Progenitor cell of endocrine pancreas (in vitro differentiated cells): ENCODE data around the gene OR2T12. TPM values are rescaled to one million over a fixed set of nuclear protein-coding genes. Genes with fewer than 3 reads are reported as not detected.
"Not testable (repeated sequence)": the region's sequence is repeated elsewhere in the genome, so short reads cannot be mapped to it uniquely, and the experiment has no call there.

ENCODE experiments used
- DNase-seq: peaks from one replicate; pipeline ENCODE4 v3.0.0; 2021; ENCODE audit warnings: low spot score; ENCODE audit not compliant: unreplicated experiment
- H3K27ac Mint-ChIP-seq: 2 replicates; pipeline ENCODE4 v1.8.0; 2021; ENCODE audit warnings: mild to moderate bottlenecking, moderate library complexity, mixed read lengths
- H3K27me3 Mint-ChIP-seq: 2 replicates; pipeline ENCODE4 v1.8.0; 2021; ENCODE audit warnings: mixed read lengths
- H3K36me3 Mint-ChIP-seq: 2 replicates; pipeline ENCODE4 v1.8.0; 2022; ENCODE audit warnings: mixed read lengths; ENCODE audit not compliant: insufficient read depth
- H3K4me1 Mint-ChIP-seq: 2 replicates; pipeline ENCODE4 v1.8.0; 2021; ENCODE audit warnings: low read depth, mixed read lengths
- H3K4me3 Mint-ChIP-seq: 2 replicates; pipeline ENCODE4 v1.8.0; 2021; ENCODE audit warnings: low read depth, mild to moderate bottlenecking, moderate library complexity, mixed read lengths
- H3K9me3 Mint-ChIP-seq: 2 replicates; pipeline ENCODE4 v1.8.0; 2021; ENCODE audit warnings: low read depth, mixed read lengths
- total RNA-seq: library from RNA; stranded (reverse); gene quantifications from 2 replicates; pipeline ENCODE4 v1.2.1, GENCODE V29; 2021
- TF ChIP-seq, protein P1 (sequence below): fragments of 200-600 bp; sonication (generic); IDR thresholded peaks from one replicate; pipeline ENCODE4 v1.5.0; 2021; ENCODE audit warnings: antibody characterized with exemption, mild to moderate bottlenecking; ENCODE audit not compliant: unreplicated experiment

Gene OR2T12
- total RNA-seq, 1 donor from 2014 or later, result not detected

DNA sequence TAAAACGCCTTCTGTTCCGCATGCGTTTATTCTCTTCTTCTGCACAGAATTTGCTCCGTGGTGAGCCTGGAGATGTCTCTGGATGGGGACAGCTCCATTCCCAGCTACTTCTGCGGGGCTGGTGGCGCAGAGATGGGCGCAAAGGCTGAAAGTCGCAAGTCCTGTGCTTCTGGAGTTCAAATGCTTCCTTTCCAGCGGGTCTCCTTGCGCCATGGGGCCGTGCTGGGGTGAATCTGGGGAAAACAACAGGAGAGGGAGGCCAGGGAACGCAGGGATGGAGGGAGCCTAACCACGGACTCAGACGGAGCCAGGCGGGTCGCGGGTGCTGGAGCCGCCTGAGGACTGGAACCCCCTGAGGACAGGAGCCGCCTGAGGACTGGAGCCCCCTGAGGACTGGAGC is 2.9 kb upstream of the OR2T12 start:
- Mint-ChIP-seq H3K36me3 (no peaks in the 10 kb centered on the region), H3K27me3 (no peaks in the 10 kb centered on the region), H3K27ac (no peak overlapping the region), H3K4me3 (no peak overlapping the region), H3K9me3 (peaks cover 60% of the 10 kb centered on the region), H3K4me1 (no peaks in the 10 kb centered on the region)
- DNase-seq, result no peak
- TF ChIP-seq, protein P1, sequence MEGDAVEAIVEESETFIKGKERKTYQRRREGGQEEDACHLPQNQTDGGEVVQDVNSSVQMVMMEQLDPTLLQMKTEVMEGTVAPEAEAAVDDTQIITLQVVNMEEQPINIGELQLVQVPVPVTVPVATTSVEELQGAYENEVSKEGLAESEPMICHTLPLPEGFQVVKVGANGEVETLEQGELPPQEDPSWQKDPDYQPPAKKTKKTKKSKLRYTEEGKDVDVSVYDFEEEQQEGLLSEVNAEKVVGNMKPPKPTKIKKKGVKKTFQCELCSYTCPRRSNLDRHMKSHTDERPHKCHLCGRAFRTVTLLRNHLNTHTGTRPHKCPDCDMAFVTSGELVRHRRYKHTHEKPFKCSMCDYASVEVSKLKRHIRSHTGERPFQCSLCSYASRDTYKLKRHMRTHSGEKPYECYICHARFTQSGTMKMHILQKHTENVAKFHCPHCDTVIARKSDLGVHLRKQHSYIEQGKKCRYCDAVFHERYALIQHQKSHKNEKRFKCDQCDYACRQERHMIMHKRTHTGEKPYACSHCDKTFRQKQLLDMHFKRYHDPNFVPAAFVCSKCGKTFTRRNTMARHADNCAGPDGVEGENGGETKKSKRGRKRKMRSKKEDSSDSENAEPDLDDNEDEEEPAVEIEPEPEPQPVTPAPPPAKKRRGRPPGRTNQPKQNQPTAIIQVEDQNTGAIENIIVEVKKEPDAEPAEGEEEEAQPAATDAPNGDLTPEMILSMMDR, result no peak

DNA sequence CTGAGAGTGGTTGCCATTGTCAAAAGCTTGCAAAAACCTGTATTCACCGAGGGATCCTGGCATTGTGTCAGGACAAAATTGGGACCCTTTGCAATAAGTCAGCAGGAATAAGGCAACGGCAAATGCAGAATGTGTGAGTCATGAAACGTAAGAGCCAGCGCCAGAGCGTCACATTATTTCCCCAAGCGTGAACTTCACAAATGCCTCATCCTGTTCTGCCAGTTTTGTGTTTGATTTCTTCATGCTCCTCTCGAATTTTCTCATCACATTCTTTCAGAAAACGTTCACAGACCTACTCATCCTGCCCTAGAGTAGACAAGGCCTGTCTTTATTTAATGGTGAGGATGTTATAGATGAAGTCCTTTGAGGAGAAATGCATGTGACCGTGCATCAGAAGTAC is 2.4 kb upstream of the OR2T12 start:
- peaks cover 60% of the 10 kb centered on the region for H3K9me3 Mint-ChIP-seq
- H3K36me3 Mint-ChIP-seq, DNase-seq, H3K27ac Mint-ChIP-seq, H3K4me3 Mint-ChIP-seq, H3K4me1 Mint-ChIP-seq, H3K27me3 Mint-ChIP-seq: not testable (repeated sequence)

DNA sequence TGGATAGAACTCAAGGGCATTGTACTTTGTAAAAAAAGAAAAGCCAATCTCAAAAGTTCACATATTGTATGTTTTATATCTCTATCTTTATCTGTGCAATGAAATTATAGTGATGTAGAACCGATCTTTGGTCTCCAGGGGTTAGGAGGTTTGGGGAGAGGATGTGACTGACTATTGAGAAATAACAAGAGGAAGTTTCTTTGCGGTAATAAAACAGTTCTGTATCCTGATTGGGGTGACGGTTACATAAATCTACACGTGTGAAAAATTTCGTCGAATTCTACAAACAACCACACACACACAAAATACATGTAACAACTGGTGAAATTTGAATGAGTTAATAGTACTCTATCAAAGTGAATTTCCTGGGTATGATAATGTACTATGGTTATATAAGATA is 14.8 kb downstream of the OR2T12 start:
- no peak overlapping the region for H3K4me3 Mint-ChIP-seq
- no peaks in the 10 kb centered on the region for H3K36me3 Mint-ChIP-seq
- TF ChIP-seq, protein P1, result no peak
- no peak for DNase-seq
- no peaks in the 10 kb centered on the region for H3K4me1 Mint-ChIP-seq
- H3K27me3 Mint-ChIP-seq, result no peaks in the 10 kb centered on the region
- no peak overlapping the region for H3K27ac Mint-ChIP-seq
- H3K9me3 Mint-ChIP-seq, result peaks cover 40% of the 10 kb centered on the region

DNA sequence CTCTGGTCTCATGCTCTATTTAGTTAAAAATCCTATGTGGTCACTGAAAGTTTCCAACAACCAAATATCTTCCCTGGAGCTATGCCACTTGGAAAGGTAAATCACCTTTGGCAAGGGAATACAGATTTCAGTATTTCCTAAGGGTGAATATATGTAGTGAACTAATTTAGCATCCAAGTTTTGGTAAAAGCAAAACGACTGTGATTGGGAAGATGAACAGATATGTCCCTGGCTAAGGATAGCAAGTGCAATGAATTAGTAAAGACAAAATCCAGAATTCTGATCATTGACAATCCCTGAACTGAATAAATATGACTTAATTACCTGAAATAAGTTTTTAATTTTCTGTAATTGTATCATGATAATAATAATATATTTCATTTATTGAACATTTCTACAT is 25.3 kb downstream of the OR2T12 start, which contains the start of gene OR2T33:
TSS of gene OR2T33 (minus strand) at position 101 of the 400 bp plus-strand sequence. CDS start 4,162 bp downstream, outside the sequence.
- DNase-seq, result no peak
- no peaks in the 10 kb centered on the region for H3K27me3 Mint-ChIP-seq
- H3K4me1 Mint-ChIP-seq, result no peaks in the 10 kb centered on the region
- TF ChIP-seq, protein P1, result no peak
- H3K27ac Mint-ChIP-seq, result no peak within 1 kb of the TSS
- peaks cover 2% of the 10 kb centered on the region for H3K36me3 Mint-ChIP-seq
- H3K9me3 Mint-ChIP-seq, result peaks cover 62% of the 10 kb centered on the region
- H3K4me3 Mint-ChIP-seq, result no peak within 1 kb of the TSS

DNA sequence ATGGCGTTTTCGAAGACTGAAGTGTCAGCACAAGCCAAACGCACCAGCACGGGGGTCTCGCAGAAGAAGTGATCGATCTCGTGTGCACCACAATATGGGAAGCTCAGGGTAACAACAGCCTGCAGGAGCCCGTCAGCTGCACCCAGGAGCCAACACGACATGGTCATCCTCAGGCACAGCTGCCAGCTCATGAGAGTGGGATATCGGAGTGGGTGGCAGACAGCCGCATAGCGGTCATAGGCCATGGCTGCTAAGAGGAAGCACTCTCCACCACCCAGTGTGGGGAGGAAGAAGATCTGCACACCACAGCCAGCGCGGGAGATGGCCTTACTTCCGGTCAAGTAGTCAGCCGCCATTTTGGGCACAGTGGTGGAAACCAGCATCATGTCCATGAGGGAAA is 30.0 kb downstream of the OR2T12 start:
- not testable (repeated sequence) for H3K4me3 Mint-ChIP-seq, H3K4me1 Mint-ChIP-seq

DNA sequence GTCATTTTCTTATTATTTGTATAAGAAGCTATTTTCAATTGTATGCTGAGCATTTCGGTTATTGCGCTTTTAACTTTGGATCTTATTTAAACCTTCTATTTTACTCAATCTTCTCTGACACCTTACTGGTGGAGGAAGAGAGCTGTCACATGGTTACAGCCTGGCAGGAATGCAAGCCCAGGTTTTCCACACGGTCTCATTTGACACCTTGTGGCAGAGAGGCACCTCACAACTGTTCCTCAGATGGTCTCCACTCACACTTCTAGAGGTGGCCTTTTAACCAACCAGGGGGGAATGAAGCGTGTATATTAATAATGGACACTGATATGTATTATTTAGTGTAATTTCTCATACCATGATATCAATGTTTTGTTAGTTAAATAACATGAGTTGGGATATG is 35.0 kb downstream of the OR2T12 start:
- Mint-ChIP-seq H3K9me3 (peaks cover 49% of the 10 kb centered on the region), H3K4me1 (no peaks in the 10 kb centered on the region), H3K4me3 (no peak overlapping the region), H3K27ac (no peak overlapping the region), H3K27me3 (no peaks in the 10 kb centered on the region), H3K36me3 (no peaks in the 10 kb centered on the region)
- TF ChIP-seq, protein P1, result no peak
- DNase-seq, result no peak

More for the DNA sequence above, 30.0 kb downstream of the OR2T12 start:
- not testable (repeated sequence) for H3K27ac Mint-ChIP-seq, H3K36me3 Mint-ChIP-seq, DNase-seq, H3K27me3 Mint-ChIP-seq
- peaks cover 35% of the 10 kb centered on the region for H3K9me3 Mint-ChIP-seq

DNA sequence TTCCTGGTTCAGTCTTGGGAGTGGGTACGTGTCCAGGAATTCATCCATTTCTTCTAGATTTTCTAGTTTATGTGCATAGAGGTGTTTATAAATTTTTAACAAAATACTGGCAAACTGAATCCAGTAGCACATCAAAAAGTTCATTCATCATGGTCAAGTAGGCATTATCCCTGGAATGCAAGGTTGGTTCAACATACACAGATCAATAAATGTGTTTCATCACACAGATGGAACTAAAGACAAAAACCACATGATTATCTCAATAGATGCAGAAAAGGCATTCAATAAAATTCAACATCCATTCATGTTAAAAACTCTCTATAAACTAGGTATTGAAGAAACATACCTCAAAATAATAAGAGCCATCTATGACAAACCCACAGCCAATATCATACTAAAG is 43.9 kb downstream of the OR2T12 start:
- not testable (repeated sequence) for H3K4me1 Mint-ChIP-seq, H3K36me3 Mint-ChIP-seq, H3K4me3 Mint-ChIP-seq, H3K27me3 Mint-ChIP-seq, DNase-seq, H3K27ac Mint-ChIP-seq
- H3K9me3 Mint-ChIP-seq, result peaks cover 51% of the 10 kb centered on the region
